ENCODE data around the gene PARD3B. TPM values are rescaled to one million over a fixed set of nuclear protein-coding genes. Genes with fewer than 3 reads are reported as not detected.

The PARD3B gene
- total and polyA plus RNA-seq, 7 donors = 0.42 to 6.0 (median 4.8) TPM

DNA sequence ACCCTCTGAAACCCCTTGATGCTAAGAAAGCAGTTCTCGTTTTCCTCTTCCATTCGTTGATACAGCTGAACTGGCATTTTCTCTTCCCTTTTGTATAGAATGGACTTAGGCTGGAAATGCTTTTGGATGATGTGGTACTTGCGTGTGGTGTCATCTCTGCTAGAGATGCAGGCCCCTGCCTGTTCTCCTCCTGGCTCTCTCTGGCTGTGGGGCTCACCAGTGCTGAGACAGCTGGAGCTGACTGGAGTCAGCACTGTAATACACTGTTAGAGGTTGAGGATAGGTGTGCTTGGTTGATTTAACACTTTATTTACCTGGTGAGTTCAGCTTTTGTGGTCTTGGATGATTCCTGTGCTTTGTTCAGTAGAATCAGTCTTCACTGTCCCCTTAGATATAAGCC lies 30.2 kb downstream of the PARD3B start:
- WGBS, 3 donors = 91 to 97% (median 91%) methylated on average over 3 of the region's 3 CpGs
- no peak overlapping the region for H3K4me3 ChIP-seq
- H3K36me3 ChIP-seq (ENCODE audit: insufficient read depth in 1 of 2, low read depth in 1 of 2) = no peaks in the 10 kb centered on the region
- H3K27ac ChIP-seq = no peak overlapping the region
- H3K27me3 ChIP-seq (ENCODE audit: insufficient read depth in 3 of 3, low read length in 2 of 3) = no peaks in the 10 kb centered on the region
- DNase-seq = no peak
- H3K4me1 ChIP-seq = no peaks in the 10 kb centered on the region
- intact Hi-C loops (cut with DNase I) = no loop called here
- TF ChIP-seq, protein P1, sequence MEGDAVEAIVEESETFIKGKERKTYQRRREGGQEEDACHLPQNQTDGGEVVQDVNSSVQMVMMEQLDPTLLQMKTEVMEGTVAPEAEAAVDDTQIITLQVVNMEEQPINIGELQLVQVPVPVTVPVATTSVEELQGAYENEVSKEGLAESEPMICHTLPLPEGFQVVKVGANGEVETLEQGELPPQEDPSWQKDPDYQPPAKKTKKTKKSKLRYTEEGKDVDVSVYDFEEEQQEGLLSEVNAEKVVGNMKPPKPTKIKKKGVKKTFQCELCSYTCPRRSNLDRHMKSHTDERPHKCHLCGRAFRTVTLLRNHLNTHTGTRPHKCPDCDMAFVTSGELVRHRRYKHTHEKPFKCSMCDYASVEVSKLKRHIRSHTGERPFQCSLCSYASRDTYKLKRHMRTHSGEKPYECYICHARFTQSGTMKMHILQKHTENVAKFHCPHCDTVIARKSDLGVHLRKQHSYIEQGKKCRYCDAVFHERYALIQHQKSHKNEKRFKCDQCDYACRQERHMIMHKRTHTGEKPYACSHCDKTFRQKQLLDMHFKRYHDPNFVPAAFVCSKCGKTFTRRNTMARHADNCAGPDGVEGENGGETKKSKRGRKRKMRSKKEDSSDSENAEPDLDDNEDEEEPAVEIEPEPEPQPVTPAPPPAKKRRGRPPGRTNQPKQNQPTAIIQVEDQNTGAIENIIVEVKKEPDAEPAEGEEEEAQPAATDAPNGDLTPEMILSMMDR (IDR thresholded peaks at IDR 0.05) = no peak
- ATAC-seq = no peak
- H3K9me3 ChIP-seq = no peaks in the 10 kb centered on the region

DNA sequence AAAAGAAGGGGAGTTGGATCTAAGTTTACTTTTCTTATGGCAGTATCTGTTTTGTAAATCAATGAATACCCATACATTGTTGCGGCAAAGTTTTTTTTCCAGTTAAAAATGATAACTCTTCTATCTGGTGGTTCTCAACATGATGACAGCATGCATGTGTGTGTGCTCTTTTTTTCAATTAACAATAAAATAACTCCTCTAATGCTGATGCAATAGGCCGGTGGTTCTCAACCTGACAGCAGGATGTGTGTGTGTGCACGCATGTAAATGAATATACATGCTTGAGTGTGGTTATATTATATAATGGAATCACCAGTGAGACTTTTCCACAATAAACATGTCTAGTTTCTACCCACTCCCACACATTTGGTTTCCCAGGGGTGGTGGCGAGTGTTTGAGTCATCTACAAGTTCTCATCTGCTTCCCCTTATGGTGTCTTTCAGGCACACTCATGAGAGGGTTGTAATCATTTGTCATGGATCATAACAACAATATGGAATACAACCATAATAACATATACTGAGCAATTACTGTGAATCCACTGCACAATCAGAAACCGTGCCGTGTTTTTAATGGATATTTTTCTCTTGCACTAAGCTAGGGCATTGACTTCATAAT lies 31.2 kb downstream of the PARD3B start:
- DNase-seq = no peak
- Histone ChIP-seq H3K9me3 (no peaks in the 10 kb centered on the region), H3K27me3 (ENCODE audit: insufficient read depth in 3 of 3, low read length in 2 of 3) (no peaks in the 10 kb centered on the region), H3K4me3 (no peak overlapping the region), H3K36me3 (ENCODE audit: insufficient read depth in 1 of 2, low read depth in 1 of 2) (no peaks in the 10 kb centered on the region), H3K4me1 (no peaks in the 10 kb centered on the region), H3K27ac (no peak overlapping the region)
- ATAC-seq = no peak
- TF ChIP-seq, protein P1 (IDR thresholded peaks at IDR 0.05) = no peak
- intact Hi-C loops (cut with DNase I) = no loop called here
- WGBS, 3 donors = 95 to 98% (median 97%) methylated on average over 6 of the region's 6 CpGs

GRCh38 chr2:204578928-204579598 lies 33.8 kb downstream of the PARD3B start:
- Histone ChIP-seq H3K27me3 (ENCODE audit: insufficient read depth in 3 of 3, low read length in 2 of 3) (no peaks in the 10 kb centered on the region), H3K4me1 (no peaks in the 10 kb centered on the region), H3K27ac (no peak overlapping the region), H3K36me3 (ENCODE audit: insufficient read depth in 1 of 2, low read depth in 1 of 2) (no peaks in the 10 kb centered on the region), H3K4me3 (no peak overlapping the region), H3K9me3 (no peaks in the 10 kb centered on the region)
- ATAC-seq (no peak), DNase-seq (no peak)
- intact Hi-C loops (cut with DNase I) = no loop called here
- TF ChIP-seq, protein P1 (IDR thresholded peaks at IDR 0.05) = no peak
- WGBS, 3 donors = 91 to 94% (median 92%) methylated on average over 11 of the region's 11 CpGs

GRCh38 chr2:204581946-204582345 lies 36.7 kb downstream of the PARD3B start:
- H3K27ac ChIP-seq = no peak overlapping the region
- no peaks in the 10 kb centered on the region for H3K36me3 ChIP-seq (ENCODE audit: insufficient read depth in 1 of 2, low read depth in 1 of 2)
- intact Hi-C loops (cut with DNase I) = no loop called here
- no peaks in the 10 kb centered on the region for H3K27me3 ChIP-seq (ENCODE audit: insufficient read depth in 3 of 3, low read length in 2 of 3)
- no peak overlapping the region for H3K4me3 ChIP-seq
- H3K9me3 ChIP-seq = no peaks in the 10 kb centered on the region
- WGBS, 3 donors = 64 to 74% (median 66%) methylated on average over 4 of the region's 4 CpGs
- no peaks in the 10 kb centered on the region for H3K4me1 ChIP-seq
- ATAC-seq = no peak
- TF ChIP-seq, protein P1 (IDR thresholded peaks at IDR 0.05) = no peak
- DNase-seq = no peak
